Measurements from ENCODE around the gene PRRX2.

Gene PRRX2

DNA sequence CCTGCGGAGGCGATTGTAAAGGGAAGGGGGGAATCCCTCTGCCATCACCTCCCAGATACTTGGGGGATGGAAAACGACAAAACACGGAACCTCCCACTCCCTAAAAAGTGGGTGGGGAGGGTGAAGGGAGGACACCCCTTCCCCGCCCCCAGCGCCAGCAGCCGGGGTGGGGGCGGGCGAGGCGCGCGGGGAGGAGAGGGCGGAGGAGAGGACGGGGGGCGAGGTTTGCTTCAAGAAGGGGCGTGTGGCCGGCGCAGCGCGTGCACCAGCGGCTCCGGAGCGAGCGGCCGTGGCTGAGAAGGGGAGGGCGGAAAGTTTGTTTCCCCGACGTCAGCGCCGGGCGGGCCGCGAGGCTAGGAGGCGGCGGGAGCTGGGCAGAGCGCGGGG is at the start of gene PRRX2:
TSS of gene PRRX2 (plus strand) at position 259 of the 387 bp plus-strand sequence. CDS start 221 bp downstream, outside the sequence.
- TF ChIP-seq, protein P1, sequence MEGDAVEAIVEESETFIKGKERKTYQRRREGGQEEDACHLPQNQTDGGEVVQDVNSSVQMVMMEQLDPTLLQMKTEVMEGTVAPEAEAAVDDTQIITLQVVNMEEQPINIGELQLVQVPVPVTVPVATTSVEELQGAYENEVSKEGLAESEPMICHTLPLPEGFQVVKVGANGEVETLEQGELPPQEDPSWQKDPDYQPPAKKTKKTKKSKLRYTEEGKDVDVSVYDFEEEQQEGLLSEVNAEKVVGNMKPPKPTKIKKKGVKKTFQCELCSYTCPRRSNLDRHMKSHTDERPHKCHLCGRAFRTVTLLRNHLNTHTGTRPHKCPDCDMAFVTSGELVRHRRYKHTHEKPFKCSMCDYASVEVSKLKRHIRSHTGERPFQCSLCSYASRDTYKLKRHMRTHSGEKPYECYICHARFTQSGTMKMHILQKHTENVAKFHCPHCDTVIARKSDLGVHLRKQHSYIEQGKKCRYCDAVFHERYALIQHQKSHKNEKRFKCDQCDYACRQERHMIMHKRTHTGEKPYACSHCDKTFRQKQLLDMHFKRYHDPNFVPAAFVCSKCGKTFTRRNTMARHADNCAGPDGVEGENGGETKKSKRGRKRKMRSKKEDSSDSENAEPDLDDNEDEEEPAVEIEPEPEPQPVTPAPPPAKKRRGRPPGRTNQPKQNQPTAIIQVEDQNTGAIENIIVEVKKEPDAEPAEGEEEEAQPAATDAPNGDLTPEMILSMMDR (IDR thresholded peaks at IDR 0.05; ENCODE audit: unreplicated experiment in 3 of 3): no peak
- H3K36me3 Mint-ChIP-seq (ENCODE audit: low read depth): no peaks in the 10 kb centered on the region
- no peak within 1 kb of the TSS for H3K27ac Mint-ChIP-seq
- peak within 1 kb of the TSS; percentile 80 to 83 (median 83) for H3K4me3 Mint-ChIP-seq
- H3K4me1 Mint-ChIP-seq: no peaks in the 10 kb centered on the region
- peaks cover 81% of the 10 kb centered on the region for H3K27me3 Mint-ChIP-seq (ENCODE audit: low read depth)
- H3K9me3 Mint-ChIP-seq: peaks cover 4% of the 10 kb centered on the region

DNA sequence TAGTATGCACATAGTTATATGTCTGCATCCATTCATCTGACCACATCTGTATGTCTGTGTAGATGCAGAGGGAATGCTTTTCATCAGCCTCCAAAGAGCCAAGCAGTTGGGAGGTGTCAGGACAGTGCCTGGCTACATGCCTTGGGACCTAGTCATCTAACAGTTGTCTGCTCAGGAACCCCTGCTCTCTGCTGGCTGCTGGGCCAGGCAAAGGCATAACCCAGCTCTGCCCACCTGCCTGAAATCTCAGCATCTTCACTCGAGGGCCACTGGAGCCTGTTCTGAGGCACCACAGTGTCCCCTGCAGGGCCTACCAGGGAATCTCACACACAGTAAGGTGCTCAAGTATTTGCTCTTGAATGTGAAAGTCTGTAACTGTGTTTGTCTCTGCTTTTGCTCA is 48.3 kb upstream of the PRRX2 start:
- peak overlapping the region; percentile 28 to 79 (median 62) for H3K4me3 Mint-ChIP-seq
- no peaks in the 10 kb centered on the region for H3K36me3 Mint-ChIP-seq (ENCODE audit: low read depth)
- peaks cover 11% of the 10 kb centered on the region for H3K27me3 Mint-ChIP-seq (ENCODE audit: low read depth)
- peak overlapping the region; percentile 14 to 79 (median 69) for H3K27ac Mint-ChIP-seq
- no peaks in the 10 kb centered on the region for H3K9me3 Mint-ChIP-seq
- peaks cover 5% of the 10 kb centered on the region for H3K4me1 Mint-ChIP-seq
- TF ChIP-seq, protein P1 (IDR thresholded peaks at IDR 0.05; ENCODE audit: unreplicated experiment in 3 of 3): peak; percentile 31 to 43 (median 39)

DNA sequence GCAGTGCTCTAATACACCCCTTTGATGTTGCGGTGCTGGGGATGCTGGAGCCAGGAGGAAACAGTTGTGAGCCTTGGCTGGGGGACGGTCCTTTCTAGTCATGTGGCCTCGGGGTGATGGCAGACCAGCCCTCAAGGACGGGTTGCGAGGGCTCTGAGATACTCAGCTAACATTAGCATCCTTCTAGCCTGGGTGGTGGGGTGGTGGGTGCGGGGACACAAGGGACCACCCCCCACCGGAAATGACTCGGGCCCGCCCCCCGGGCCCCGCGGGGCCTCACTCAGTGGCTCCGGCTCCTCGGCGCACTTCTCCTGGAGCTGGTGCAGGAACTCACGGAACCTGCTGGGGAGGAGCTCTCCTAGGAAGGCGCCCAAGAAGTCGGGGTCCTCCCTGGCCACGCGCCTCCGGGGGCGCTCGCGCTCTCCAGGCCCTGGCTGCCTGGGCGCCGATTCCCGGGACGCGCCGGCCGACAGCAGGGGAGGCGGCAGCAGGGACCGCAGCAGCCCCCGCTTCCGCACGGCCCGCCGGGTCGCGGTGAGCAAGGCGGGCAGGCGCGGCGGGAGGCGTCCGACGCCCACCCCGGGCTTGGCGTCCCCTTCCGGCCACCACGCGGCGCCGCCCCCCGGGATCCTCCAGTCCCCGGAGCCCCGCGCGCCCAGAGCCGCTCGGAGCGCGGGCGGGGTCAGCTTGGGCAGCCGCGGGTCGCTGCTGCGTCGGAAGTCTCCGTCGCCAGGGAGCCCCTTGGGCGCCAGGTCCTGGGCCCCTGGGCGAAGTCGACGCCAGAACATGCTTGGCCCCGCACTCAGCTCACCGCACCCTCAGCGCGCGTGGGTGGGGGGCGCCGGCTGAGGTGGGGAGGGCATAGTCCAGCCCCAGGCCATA is 45.4 kb upstream of the PRRX2 start:
- TF ChIP-seq, protein P1 (IDR thresholded peaks at IDR 0.05; ENCODE audit: unreplicated experiment in 3 of 3): peak in 2 of 3 experiments; percentile 22 to 31
- H3K9me3 Mint-ChIP-seq: no peaks in the 10 kb centered on the region
- peaks cover 8% of the 10 kb centered on the region for H3K27me3 Mint-ChIP-seq (ENCODE audit: low read depth)
- peaks cover 12% of the 10 kb centered on the region for H3K4me1 Mint-ChIP-seq
- peak overlapping the region; percentile 68 to 78 (median 76) for H3K4me3 Mint-ChIP-seq
- no peaks in the 10 kb centered on the region for H3K36me3 Mint-ChIP-seq (ENCODE audit: low read depth)
- no peak overlapping the region for H3K27ac Mint-ChIP-seq

DNA sequence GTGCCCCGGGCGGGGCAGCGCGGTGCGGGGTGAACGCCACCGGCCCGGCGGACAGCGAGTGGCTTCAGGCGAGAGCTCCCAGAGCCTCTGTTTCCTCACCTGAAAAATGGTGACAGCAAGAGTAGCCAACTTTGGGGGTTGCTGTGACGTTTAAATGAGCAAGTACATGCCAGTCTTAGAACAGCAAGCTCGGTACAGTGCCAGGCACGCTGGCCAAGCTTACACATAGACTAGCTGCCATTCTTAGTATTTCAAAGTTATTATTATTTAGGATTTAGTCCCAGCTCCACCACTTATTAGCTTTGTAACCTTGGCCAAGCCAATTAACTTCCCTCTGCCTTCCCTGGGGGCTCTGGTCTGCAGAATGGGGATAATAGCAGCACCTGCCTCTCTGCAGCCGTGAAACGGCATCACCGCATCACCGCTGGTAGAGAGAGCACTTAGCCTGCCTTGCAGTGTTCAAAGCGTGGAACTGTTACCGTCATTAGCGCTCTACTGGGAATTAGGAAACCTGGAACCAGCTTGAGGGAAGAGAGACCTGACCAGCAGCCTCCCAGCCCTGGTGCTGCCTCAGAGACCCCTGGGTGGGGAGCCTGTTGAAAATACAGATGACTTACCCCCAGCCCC is 44.7 kb upstream of the PRRX2 start, which contains the start of gene C9orf50:
TSS of gene C9orf50 (minus strand) at position 433 of the 627 bp plus-strand sequence. CDS start 527 bp downstream, outside the sequence.
- TF ChIP-seq, protein P1 (IDR thresholded peaks at IDR 0.05; ENCODE audit: unreplicated experiment in 3 of 3): no peak
- Mint-ChIP-seq H3K4me3 (peak within 1 kb of the TSS; percentile 81 to 86 (median 86)), H3K36me3 (ENCODE audit: low read depth) (no peaks in the 10 kb centered on the region), H3K4me1 (peaks cover 12% of the 10 kb centered on the region), H3K9me3 (no peaks in the 10 kb centered on the region), H3K27ac (peak within 1 kb of the TSS in 1 of 3 experiments; percentile 65), H3K27me3 (ENCODE audit: low read depth) (peaks cover 8% of the 10 kb centered on the region)

DNA sequence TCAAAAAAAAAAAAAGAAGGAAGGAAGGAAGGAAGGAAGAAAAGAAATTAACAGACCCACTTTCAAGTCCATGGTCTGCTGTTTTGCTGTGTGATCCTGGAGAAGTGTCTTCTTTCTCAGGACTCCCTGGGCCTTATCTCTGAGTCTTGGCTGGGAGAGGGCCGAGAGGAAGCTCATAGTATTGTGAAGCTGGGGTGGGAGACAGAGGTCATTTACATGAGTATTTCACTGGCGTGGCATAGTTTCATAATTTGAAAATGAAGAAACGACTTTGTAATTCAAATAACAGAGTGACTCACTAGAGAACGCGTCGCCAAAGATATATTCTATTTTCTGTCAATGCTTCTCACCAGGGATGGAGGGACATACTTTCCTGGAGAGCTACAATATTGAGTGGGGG is 42.1 kb upstream of the PRRX2 start:
- H3K27ac Mint-ChIP-seq: peak overlapping the region in 1 of 3 experiments; percentile 9
- no peaks in the 10 kb centered on the region for H3K36me3 Mint-ChIP-seq (ENCODE audit: low read depth)
- H3K4me1 Mint-ChIP-seq: peaks cover 32% of the 10 kb centered on the region
- no peaks in the 10 kb centered on the region for H3K9me3 Mint-ChIP-seq
- H3K27me3 Mint-ChIP-seq (ENCODE audit: low read depth): peaks cover 8% of the 10 kb centered on the region
- peak overlapping the region; percentile 34 to 74 (median 65) for H3K4me3 Mint-ChIP-seq
- TF ChIP-seq, protein P1 (IDR thresholded peaks at IDR 0.05; ENCODE audit: unreplicated experiment in 3 of 3): no peak
